Measurements from ENCODE around the gene RAF1.
"Not testable (repeated sequence)": the region's sequence is repeated elsewhere in the genome, so short reads cannot be mapped to it uniquely, and the experiment has no call there.

The RAF1 gene

DNA sequence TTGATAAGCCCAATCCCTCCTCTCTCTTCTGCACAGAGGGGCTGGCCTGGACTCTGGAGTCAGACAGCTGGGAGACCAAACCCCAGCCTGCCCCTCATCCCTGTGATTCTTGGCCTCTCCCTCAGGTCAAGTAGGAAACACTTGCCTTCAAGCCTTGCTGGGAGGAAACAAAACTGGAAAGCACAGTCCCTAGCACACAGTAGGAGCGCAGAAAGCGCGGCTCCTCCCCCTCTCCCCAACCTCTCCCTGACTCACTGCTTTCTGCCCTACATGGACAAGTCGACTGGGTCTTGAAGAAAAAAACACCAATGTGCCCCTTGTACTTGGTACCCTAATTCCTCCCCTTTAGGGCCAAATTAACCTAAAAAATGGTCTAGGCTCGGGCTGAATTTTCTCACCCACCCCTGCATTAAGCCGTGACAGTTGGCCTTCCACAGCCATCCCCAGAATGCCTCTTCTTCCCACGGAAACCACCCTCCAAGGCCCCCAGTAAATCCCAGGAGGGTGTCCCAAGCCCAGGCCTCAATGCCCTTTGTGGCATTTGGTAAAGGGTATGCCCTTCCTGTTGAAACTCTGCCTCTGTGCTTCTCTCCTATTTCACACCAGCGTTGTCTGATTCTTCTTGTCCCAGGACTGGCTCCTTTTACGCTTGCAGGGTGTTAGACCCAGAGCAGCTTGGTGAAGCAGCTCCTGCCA is 11.3 kb upstream of the RAF1 start:
- DNase-seq: no peak

DNA sequence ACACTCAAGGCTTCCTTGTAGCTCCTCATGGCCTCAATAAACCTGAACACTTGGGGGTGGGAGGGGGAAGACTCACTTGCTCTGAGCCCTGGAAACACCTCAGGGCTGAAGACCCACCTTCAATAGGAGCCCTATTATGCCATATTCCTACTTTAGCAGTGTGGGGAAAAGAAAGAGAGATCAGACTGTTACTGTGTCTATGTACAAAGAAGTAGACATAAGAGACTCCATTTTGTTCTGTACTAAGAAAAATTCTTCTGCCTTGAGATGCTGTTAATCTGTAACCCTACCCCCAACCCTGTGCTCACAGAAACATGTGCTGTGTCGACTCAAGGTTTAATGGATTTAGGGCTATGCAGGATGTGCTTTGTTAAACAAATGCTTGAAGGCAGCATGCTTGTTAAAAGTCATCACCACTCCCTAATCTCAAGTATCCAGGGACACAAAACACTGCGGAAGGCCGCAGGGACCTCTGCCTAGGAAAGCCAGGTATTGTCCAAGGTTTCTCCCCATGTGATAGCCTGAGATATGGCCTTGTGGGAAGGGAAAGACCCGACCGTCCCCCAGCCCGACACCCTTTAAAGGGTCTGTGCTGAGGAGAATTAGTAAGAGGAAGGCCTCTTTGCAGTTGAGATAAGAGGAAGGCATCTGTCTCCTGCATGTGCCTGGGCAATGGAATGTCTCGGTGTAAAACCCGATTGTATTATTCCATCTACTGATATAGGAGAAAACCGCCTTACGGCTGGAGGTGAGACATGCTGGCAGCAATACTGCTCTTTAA is 10.2 kb upstream of the RAF1 start:
- not testable (repeated sequence) for DNase-seq

DNA sequence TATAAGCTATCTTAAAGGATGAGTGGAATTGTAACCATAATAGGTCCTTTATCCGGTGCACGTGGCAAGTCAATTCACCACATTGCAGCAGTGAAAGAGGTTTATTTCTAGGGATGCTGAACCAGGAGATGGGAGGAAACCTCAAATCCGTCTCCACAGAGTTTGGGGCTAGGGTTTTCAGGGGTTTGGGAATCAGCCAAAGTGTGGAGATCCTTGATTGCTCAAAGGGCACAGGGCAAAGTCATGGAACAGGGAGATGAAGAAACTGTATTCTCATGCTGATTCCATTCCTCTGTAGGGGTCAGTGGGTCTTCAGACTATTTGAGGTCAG is 7.2 kb upstream of the RAF1 start:
- DNase-seq: no peak

DNA sequence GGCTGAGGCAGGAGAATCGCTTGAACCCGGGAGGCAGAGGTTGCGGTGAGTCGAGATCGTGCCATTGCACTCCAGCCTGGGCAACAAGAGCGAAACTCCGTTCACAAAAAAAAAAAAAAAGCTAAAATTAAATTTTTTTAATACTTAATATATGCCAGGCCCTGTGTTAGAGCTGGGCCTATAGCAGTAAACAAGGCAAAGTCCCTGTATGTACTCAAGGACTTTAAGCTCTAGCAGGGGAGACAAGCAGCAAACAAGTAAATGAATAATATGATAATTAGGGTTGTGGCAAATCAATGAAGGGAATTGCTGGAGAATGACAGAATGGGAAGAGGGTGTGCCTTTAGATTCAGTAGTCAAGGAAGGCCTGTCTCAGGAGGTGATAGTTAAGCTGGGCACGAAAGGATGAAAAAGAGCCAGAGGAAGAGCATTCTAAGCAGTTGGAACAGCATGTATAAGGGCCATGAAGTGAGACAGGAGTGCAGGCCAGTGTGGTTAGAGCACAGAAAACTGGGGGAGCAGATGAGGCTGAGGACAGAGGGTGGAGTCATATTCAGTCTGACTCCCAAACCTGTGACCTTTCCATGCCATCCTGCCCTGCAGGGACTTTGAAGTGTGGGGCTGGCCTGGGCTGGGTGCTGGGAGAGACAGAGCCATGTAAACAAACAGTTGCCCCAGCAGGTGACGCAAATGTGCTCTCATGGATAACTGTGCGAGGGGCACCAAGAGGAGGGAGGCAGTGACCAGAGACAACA is 6.6 kb upstream of the RAF1 start:
- no peak for DNase-seq

DNA sequence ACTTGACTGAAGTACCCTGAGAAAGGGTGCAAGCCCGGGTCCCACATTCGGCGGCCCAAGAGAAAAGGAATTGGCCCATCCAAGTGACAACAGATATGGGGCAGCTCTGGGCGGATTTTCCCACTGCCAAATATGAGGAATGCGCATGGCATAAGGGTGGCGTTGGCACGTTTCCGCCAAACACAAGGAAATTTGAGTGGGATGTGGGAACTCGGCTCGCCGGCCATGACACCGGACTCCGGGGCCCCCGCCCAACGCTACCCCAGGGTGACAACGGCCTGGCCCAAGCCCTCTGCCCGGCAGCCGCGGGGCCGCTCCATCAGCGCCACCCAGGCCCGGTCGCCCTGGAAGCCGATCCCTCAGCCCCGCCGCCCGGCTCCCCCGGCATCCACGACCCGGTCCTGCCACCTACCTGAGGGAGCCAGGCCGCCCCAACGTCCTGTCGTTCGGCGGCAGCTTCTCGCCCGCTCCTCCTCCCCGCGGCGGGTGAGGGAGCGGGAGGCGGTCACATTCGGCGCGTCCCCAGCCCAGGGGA is 449 bp downstream of the RAF1 start:
- peak; percentile 28 for DNase-seq

DNA sequence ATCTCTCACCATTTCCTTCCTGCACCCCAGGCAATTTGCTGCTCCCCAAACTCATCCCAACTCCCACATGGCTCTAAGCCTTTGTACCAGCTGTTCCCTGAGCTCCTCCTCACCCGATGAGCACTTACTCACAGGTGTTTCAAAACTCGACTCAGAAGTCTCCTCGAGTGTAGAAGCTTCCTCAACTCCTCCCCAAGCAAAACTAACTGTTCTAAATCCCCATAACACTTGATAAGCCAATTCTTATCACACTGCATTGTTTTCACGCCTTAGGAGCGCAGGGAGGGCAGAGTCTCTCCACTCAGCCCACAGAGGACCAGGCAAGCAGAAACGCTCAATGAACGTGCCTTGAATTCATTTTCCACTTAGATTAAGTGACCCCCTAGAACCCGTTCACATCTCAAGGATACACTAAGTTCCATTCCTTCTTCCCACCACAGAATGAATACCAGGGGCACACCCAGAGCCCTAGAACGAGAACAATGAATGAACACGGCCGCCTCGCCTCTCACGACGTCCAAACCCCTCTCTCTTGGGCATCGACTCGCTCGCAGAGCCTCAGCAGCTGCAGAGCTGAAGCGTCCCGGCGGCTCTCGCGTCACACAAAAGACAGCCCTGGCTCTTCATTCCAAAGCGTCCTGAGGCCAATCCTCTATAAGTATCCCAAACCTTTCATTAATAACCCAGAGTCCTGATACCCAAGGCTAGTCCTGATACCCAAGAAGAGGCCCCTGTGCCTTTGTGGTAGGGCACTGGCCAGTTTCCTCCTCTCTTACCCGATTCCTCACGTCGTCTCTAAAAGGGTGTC is 1.1 kb downstream of the RAF1 start:
- peak; percentile 19 for DNase-seq

DNA sequence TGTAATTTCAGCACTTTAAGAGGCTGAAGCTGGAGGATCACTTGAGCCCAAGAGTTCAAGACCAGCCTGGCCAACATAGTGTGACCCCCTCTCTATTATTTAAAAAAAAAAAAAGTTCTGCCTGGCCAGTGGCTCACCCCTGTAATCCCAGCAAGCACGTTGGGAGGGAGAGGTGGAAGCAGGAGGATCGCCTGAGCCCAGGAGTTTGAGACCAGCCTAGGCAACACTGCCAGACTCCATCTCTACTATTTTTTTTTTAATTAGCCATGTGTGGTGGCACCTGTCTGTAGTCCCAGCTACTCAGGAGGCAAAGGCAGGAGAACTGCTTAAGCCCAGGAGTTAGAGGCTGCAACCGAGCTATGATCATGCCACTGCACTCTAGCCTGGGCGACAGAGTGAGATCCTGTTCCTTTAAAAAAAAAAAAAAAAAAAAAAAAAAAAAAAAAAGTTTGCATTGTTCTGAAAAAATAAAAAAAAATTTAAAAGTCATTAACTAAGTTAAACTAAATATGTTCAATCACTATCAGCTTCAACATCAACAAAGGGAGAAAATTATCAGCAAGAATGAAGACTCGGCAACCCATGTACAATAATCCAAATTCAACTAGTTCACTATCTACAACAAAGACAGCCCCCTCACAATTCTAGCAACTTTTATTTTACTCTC is 1.9 kb downstream of the RAF1 start:
- DNase-seq: no peak

DNA sequence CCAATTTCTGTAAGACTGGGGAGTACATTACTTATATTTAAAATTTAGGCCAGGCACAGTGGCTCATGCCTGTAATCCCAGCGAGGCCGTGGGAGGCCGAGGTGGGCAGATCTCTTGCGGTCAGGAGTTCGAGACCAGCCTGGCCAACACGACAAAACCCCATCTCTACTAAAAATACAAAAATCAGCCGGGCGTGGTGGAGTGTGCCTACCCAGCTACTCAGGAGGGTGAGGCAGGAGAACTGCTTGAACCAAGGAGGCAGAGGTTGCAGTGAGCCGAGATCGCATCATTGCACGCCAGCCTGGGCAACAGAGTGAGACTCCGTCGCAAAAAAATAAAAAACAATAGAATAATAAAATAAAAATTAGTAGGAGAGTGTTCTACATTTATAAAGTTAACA is 2.5 kb downstream of the RAF1 start:
- DNase-seq: not testable (repeated sequence)

DNA sequence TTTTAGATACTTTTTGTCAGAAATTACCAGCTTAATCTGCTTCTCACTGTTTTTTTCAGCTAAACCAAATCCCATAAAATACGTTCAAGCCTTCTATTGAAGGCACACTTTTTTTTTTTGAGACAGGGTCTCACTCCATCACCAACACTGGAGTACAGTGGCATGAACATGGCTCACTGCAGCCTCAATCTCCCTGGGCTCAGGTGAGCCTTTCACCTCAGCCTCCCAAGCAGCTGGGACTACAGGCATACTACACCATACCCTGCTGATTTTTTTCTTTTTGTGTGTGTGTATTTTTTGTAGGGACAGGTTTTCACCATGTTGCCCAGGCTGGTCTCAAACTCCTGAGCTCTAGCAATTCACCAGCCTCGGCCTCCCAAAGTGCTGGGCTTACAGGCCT is 3.7 kb downstream of the RAF1 start:
- no peak for DNase-seq

DNA sequence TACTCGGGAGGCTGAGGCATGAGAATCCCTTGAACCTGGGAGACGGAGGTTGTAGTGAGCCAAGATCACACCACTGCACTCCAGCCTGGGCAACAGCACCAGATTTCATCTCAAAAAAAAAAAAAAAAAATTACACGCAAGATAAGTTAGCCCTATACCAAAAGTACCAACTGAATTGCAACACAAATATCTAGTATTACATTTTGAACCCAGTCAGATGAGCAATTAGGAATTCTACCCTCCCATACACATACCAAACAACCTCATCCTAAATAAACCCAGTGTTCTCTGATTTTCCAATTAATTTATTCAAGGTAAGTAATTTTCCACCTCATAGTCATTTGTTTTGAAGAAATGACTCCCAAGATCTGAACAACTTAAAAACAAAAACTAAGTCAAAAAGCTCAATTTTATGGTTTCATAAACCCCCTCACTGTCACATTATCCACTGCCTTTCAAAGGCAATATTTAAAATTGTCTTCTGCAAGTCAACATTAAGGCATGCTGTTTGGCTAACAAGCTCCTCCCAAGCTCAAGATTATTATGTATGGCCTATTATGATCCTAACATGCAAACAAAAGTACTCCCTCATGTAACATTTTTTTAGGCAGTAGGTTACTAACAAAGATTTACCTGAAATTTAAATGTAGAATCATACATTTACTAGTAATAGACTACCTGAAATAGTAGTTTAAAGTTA is 4.5 kb downstream of the RAF1 start:
- DNase-seq: no peak

DNA sequence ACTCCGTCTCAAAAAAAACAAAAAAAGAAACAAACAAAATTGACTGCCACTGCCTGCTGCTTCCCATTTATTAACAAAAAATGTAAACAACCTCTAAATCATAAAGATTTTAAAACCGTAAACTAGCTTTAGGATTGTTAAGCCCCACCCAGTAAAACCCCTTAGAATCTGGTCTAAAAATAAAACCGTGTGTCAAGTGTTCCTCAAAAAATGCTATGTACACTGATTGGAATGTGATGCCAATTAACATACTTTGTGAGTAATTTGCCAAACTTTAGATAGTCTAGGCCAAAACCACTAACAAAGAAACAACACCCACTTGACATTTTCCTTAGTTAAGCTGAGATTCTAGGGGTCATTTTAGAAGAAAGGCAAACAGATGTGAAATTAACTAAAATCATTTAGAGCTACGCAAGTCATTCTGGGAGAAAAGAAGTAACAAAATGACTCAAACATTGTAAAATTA is 5.3 kb downstream of the RAF1 start:
- no peak for DNase-seq

DNA sequence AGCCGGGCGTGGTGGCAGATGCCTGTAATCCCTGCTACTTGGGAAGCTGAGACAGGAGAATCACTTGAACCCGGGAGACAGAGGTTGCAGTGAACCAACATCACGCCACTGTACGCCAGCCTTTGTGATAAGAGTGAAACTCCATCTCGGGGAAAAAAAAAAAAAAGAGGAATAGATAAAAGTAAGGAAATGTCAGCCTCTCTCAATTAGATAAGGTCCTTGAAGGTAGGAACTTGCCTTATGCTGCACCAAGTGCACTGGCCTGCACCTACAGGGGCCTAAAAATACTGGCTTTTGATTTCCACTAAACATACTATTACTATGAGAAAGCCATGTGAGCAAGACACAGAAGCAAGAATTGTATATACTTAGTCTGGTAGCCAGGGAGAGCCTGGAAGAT is 7.1 kb downstream of the RAF1 start:
- no peak for DNase-seq

DNA sequence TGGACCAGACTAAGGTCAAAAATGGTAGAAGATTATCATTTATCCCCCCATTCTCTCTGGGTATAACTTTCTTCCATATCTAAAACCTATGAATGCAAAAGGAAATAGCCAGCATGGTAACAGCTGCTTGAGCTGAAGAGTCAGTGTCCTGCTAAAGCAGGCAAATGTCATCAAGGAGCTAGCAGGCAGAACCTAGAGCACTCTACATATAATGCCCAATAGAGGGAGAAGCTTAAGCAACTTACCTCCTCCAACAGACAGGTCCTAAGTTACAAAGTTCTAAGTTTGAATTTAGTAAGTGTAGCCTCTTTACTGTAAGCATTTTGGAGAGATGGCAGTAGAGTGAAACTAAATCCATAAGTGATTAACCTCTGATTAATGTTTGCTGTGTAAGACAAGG is 7.7 kb downstream of the RAF1 start:
- no peak for DNase-seq

DNA sequence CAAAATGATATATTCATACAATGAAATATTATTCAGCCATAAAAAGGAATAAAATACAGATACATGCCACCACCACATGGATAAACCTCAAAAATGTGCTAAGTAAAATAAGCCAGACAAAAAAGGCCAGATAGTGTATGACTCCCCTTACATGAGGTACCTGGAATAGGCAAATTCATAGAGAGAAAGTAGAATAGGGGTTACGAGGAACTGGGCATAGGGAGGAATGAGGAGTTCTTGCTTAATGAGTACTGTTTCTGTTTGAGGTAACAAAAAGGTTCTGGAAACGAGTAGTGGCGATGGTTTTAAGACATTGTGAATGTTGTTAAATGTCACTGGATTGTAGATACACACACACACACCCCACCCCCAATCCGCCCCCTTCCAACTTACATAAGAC is 8.2 kb downstream of the RAF1 start:
- DNase-seq: no peak

DNA sequence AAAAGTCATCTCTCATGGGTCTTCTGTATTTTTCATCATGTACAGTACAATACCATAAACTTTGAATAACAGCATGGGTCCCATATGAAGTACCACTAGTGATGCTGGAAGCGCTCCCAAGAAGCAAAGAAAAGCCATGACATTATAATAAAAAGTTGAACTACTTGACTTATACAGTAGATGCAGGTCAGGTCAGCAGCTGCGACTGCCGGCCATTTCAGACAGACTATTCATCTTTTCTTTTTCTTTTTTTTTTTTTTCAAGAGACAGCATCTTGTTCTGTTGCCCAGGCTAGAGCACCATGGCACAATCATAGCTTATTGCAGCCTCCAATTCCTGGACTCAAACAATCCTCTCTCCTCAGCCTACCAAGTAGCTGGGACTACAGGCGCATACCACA is 10.2 kb downstream of the RAF1 start:
- DNase-seq: no peak

DNA sequence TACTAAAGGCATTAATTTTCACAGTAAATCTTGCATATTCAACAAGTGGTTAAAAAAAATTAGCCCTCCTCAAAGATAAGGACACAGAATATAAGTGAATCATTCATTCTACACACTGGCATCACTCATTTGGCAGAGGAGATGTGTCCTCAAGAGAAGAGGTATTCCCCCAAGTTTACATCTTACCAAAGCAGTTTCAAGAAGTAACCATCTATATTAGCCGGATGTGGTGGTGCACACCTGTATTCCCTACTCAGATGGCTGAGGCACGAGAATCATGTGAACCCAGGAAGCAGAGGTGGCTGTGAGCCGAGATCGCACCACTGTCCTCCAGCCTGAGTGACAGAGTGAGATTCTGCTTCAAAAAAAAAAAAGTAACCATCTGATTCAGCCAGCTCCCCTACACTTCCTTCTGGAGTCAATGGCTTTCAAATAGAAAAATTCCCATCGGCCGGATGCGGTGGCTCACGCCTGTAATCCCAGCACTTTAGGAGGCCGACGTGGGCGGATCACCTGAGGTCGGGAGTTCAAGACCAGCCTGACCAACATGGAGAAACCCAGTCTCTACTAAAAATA is 15.4 kb downstream of the RAF1 start:
- no peak for DNase-seq

DNA sequence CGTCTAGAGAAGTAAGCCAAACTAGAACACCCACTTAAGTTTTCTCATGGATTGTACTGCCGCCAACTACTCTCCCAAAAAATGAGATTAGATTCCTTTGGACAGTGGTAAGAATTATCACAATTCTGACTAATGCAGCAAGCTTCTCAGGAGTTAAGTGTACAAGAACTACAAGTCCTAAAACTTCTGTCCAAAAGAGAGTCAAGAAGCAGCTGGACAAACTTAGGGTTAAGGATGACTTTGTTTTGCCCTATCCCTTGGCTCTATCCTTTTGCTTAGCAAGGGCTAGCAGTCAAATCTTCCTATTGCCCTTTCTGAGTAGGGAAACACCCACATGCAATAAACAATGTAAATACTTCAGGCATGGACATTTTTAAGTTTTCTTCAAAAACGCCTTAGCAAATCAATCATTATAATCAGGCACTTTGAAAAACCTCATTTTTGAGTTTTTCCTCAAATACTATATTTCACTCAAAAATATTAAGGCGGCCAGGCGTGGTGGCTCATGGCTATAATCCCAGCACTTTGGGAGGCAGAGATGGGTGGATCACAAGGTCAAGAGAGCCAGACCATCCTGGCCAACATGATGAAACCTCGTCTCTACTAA is 19.5 kb downstream of the RAF1 start:
- no peak for DNase-seq

DNA sequence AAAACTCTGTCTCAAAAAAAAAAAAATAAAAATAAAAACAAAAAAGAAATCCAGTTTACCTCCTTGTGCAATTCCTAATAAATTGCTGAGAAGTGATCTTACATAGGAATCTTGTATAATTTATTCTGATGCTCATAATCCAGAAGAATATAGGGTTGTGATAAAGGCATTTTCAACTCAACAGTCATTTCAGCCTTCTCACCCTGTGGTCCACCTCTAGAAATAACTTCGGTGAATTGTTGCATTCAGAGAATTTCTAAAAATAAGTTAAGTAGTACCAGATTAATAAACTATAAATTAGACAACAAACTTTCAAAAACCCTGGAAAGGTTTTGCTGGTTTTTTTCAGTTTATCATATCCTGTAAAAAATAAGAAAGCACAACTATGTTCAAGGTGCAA is 20.2 kb downstream of the RAF1 start:
- DNase-seq: no peak

DNA sequence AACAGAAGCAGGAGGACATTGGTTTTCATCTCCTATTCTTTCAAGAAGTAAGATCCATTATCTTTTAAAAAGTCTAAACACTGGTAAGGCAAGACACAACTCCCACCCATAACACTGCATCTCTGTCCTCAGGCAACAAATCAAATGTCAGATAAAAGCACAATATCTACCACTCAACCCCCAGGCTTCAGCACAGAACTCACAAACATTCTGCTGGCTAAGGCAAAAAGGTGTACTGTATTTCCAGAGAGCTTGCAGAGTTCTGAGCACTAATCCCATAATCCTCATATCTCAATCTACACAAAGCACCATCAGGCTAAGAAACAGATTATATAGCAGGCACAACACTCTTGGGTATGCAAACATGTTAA is 20.9 kb downstream of the RAF1 start:
- no peak for DNase-seq

DNA sequence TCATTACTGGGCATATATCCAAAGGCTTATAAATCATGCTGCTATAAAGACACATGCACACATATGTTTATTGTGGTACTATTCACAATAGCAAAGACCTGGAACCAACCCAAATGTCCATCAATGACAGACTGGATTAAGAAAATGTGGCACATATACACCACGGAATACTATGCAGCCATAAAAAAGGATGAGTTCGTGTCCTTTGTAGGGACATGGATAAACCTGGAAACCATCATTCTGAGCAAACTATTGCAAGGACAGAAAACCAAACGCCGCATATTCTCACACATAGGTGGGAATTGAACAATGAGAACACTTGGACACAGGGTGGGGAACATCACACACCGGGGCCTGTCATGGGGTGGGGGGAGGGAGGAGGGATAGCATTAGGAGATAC is 23.1 kb downstream of the RAF1 start:
- not testable (repeated sequence) for DNase-seq

DNA sequence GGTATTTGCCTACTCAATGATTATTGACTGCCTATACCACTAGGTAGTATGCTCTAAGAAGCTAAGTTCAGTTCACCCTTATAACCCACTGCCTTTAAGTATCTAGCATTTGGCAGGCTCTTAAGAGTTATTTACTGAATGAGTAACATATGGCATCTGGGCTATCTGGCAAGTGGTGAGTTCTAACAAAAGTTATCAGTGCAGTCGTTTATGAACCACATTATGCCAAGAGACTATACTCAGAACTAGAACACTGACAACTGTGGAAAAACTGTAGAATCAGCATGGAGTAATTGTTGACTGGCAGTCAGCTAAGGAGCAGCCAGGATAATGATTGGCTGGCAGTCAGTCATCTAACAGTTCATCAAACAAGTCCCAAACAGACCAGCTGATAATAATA is 25.8 kb downstream of the RAF1 start:
- DNase-seq: no peak
